ENCODE measurements around the gene MYH3.

The MYH3 gene

GRCh38 chr17:10613775-10614513, 43.2 kb downstream of the MYH3 start:
- DNase-seq (ENCODE audit: low spot score), result no peak

- DNase-seq (ENCODE audit: low spot score), result no peak
Measured at GRCh38 chr17:10612957-10613744, 44.0 kb downstream of the MYH3 start.

GRCh38 chr17:10610884-10611283, 46.2 kb downstream of the MYH3 start:
- DNase-seq (ENCODE audit: low spot score), result no peak

DNA sequence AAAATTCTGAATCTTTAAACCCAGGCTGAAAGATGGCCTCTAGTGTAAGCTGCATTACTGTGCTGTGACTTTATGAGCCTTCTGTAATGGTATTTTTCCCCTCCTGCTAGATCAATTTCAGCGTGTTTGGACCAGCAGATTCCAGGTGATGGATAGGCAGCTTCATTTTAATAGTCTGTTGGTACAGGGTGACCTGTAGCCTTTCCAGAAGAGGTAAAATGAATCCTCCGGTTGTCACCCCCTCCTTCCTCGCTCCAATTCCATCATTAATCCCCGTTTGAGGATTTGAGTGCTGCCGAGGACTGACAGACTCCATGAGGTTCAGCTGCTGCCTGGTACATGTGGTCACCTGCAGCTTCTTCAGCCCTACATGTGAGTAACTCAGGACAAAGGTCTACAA, 48.9 kb downstream of the MYH3 start:
- DNase-seq (ENCODE audit: low spot score), result no peak

DNA sequence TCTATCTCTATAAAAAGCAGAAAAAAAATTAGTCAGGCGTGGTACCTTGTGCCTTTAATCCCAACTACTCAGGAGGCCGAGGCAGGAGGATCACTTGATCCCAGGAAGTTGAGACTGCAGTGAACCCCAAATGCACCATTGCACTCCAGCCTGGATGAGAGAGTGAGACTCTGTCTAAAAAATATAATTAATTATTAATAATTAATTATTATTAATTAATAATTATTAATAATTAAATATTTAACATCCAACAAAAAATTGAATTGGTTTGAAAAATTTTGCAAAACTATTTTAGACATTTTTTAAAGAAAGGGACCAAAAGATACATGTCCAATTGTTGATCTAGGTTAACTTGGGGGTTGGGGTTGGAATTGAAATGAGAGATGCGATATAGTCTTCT, 51.0 kb downstream of the MYH3 start:
- no peak for DNase-seq (ENCODE audit: low spot score)

DNA sequence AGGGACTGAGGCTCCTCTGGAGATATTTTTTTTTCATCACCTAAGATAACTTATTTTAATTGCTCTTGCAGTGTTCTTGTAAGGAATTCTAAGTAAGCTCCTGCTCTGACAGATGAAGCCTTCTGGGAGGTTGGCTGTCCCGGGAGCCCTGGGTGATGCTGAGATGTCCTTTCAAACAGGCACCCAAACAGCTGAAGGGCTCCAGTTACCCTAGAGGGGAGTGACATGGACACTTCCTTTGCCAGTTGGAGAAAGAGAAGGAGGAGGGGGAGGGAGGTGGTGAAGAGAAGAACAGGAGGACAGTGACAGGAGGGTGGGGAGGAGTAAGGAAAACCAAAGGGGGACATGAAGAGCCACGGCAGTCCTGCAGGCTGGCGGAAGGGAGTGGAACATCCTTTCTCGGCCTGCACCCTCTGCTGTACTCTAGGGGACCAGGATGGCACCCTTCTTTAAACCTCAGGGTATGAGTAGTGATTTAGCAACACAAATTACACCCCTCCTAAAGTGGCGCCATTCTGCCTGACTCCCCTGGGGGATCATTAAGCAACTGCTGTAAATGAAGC, 51.8 kb downstream of the MYH3 start:
- DNase-seq (ENCODE audit: low spot score), result no peak

GRCh38 chr17:10604521-10604920, 52.6 kb downstream of the MYH3 start:
- no peak for DNase-seq (ENCODE audit: low spot score)

DNA sequence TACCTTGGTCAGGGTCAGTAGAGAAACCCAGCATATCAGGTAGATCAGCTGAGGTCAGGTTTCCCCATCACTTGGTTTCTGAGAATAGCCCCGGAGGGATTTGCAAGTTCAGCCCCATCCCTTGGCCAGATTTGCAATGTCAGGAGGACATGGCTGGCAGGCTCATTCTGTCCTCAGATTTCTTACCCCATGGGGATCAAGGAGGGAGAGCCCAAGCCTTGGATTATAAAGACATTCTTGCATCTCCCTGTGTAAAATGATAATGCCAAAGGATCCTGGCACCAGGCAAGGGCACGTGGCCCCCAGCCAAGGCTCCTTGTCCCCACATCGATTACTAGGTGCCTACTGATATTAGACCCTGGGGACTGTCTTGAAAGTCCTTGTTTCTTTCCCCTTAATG, 53.2 kb downstream of the MYH3 start:
- DNase-seq (ENCODE audit: low spot score), result no peak

- no peak for DNase-seq (ENCODE audit: low spot score)
Measured at GRCh38 chr17:10600571-10600970, 56.5 kb downstream of the MYH3 start.

GRCh38 chr17:10598621-10599020, 58.5 kb downstream of the MYH3 start:
- no peak for DNase-seq (ENCODE audit: low spot score)

DNA sequence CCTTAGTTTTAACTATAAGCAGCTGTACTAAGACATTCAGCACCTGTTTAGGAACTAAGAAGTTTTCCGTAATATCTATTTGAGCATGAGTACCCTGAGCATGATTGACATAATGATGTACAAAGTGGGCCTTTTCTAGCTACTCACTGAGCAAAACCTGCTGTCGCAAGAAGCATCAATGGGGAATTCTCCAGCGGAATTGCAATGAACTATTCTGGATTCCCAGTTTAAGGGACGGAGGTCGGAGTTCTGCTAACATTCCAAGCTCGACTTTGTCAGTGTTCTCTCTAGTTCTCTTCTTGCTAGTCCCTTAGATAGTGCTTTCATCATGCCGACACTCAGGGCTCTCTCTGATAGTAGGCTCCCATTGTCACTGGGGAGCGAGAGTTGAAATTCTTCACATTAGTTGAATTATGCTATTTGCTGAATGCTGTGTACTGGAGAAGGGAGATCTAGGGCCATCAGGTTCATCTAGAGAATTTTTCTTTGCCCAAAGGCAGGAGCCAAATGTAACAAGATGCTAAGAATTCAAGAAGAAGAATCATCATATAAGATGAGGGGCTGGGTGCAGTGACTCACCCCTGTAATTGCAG, 67.5 kb downstream of the MYH3 start:
- no peak for DNase-seq (ENCODE audit: low spot score)

DNA sequence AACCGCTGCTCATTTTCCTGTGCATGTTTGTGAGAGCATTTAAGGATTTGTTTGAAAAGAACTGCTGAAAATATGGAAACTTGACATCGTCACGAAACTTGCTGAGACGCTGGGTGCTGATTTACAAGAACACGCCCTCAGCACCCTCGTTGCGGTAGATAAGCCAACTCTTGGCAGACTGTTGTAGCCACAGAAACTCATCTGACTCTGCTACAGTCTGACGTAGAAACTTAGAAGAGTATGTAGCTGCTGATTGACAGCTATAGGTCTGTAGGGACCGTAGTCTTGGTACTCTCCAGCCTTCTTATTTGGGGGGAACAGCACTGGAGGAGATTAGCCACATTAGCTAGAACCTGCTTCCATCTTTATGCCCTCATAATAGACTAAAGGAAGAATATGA, 71.6 kb downstream of the MYH3 start:
- DNase-seq (ENCODE audit: low spot score), result no peak

DNA sequence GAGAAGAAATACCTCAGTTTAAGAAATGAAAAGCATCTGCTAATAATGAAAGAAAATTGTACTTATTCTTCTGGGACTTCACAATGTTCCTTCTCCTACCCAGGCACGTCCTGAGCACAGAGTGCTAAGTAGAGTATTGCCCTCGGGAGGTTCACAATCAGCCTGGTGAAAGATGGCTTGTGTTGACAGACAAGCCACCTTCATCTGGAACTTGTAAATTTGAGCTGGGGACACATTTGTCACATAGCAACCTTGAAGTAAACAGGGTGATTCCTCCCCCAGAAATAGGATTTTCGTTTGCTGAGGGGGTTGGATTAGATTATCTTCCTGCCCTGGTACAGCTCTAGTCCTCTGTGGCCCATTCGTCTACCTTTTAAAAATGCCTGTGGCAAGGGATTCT, 73.3 kb downstream of the MYH3 start:
- DNase-seq (ENCODE audit: low spot score), result no peak

GRCh38 chr17:10579270-10579669, 77.8 kb downstream of the MYH3 start:
- no peak for DNase-seq (ENCODE audit: low spot score)

Data from HuH-7 (cell line).